Left lung (tissue), 10 donors: Measurements from ENCODE around the gene DNAH8. TPM values are rescaled to one million over a fixed set of nuclear protein-coding genes. Genes with fewer than 3 reads are reported as not detected.
"Not testable (repeated sequence)": the region's sequence is repeated elsewhere in the genome, so short reads cannot be mapped to it uniquely, and the experiment has no call there.

ENCODE experiments used
- ATAC-seq: fragments of 200-7000 bp; cut with Tn5 transposase; one replicate; pipeline ENCODE4 v1.9.1; 2020; ENCODE audit warnings: moderate library complexity
- DNase-seq, 4 donors: peaks; one replicate each; pipeline ENCODE4 v3.0.0-alpha.2; 2013 to 2020
- H3K27ac ChIP-seq, 2 donors: fragments of 200-600 bp; sonication (generic) in 1 of 2; one replicate each; pipeline versions ENCODE4 v1.5.0 to v1.8.0; 2020 to 2021
- H3K27me3 ChIP-seq, 2 donors: fragments of 200-600 bp; sonication (generic) in 1 of 2; one replicate each; pipeline versions ENCODE4 v1.5.0 to v1.8.0; 2020 to 2021
- H3K36me3 ChIP-seq, 2 donors: fragments of 200-600 bp; sonication (generic) in 1 of 2; one replicate each; pipeline versions ENCODE4 v1.5.0 to v1.8.0; 2020 to 2021
- H3K4me1 ChIP-seq, 2 donors: fragments of 200-600 bp; one replicate each; pipeline ENCODE4 v1.8.0; 2021
- H3K4me3 ChIP-seq, 2 donors: fragments of 200-600 bp; sonication (generic) in 1 of 2; one replicate each; pipeline versions ENCODE4 v1.5.0 to v1.8.0; 2020 to 2021; ENCODE audit warnings: mild to moderate bottlenecking in 1 of 2
- H3K9me3 ChIP-seq, 2 donors: fragments of 200-600 bp; sonication (generic) in 1 of 2; one replicate each; pipeline versions ENCODE4 v1.5.0 to v1.8.0; 2020 to 2021
- CTCF ChIP-seq, 2 donors: fragments of 200-600 bp; sonication (generic) in 1 of 2; IDR thresholded peaks; one replicate each; pipeline versions ENCODE4 v1.5.0 to v1.8.0; 2021; ENCODE audit warnings: antibody characterized with exemption in 2 of 2
- intact Hi-C, 2 donors: fragments of 100-400 bp; cut with DNase I; formaldehyde crosslinking; loops; one replicate each; pipeline versions ENCODE4 v1.11.2 to v1.14.2; 2022
- polyA plus RNA-seq, 6 donors: library from polyadenylated mRNA; unstranded; fragments of 120-200 nt; gene quantifications; one replicate each; pipeline ENCODE4 v1.2.1, GENCODE V29; 2013; ENCODE audit not compliant: insufficient read length in 6 of 6
- total RNA-seq, 2 donors: library from RNA; stranded (reverse); fragmentation: NEBNext Ultra II Directional; extraction: Animal tissue kit (Norgen Biotek cat#: 25700); gene quantifications; one replicate each; pipeline ENCODE4 v1.2.1, GENCODE V29; 2021
- donor health status: DM: no; HTN: yes; CAD: no.
- donor health status: DM: no; HTN: no; CAD: no.

DNAH8 gene
- total and polyA plus RNA-seq, 8 donors: 0.03 to 0.34 (median 0.08) TPM

- DNase-seq (no peak), ATAC-seq (no peak)
- H3K4me3 ChIP-seq: no peak overlapping the region
- TF ChIP-seq CTCF (IDR thresholded peaks at IDR 0.05): no peak
- no peaks in the 10 kb centered on the region for H3K4me1 ChIP-seq
- no peak overlapping the region for H3K27ac ChIP-seq
- no peaks in the 10 kb centered on the region for H3K9me3 ChIP-seq
- no peaks in the 10 kb centered on the region for H3K36me3 ChIP-seq
- H3K27me3 ChIP-seq: no peaks in the 10 kb centered on the region
- intact Hi-C loops: no loop called here
These were observed 197.3 kb downstream of the DNAH8 start for GRCh38 chr6:38912378-38912777.

DNA sequence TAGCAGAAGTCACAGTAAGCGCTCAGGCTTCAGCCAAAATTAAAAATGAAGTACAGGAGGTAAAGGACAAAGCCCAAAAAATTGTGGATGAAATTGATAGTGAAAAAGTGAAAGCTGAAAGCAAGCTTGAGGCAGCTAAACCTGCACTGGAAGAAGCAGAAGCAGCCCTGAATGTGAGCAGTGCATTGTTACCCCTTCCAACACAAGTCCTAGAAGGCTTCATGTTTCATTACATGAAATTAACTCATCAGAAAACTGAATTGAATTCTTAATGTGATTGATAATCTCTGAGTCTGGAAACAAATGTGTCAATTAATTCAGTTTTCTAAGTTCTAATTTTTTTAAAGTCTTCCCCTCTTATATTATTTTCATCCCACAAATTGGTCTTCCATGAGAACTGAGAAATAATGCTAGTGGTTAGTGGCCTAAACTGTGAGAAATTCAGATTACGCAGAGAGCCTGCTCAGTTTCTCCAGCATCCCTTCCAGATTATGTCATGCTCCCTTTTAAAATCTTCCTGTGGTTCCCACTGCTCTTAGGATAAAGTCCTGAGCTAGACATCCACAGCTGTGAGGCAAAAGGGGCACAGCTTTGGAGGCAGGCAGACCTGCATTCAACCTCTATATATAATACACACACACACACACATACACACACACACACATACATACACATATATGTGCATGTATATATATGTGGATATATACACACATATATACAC is 200.3 kb downstream of the DNAH8 start:
- TF ChIP-seq CTCF (IDR thresholded peaks at IDR 0.05): no peak
- H3K27ac ChIP-seq: no peak overlapping the region
- DNase-seq (no peak), ATAC-seq (no peak)
- intact Hi-C loops: no loop called here
- H3K4me3 ChIP-seq: no peak overlapping the region
- H3K9me3 ChIP-seq: no peaks in the 10 kb centered on the region
- H3K4me1 ChIP-seq: no peaks in the 10 kb centered on the region
- H3K36me3 ChIP-seq: no peaks in the 10 kb centered on the region
- no peaks in the 10 kb centered on the region for H3K27me3 ChIP-seq

- H3K4me1 ChIP-seq, DNase-seq, H3K27ac ChIP-seq, H3K4me3 ChIP-seq, intact Hi-C loops, H3K27me3 ChIP-seq, H3K36me3 ChIP-seq, H3K9me3 ChIP-seq, ATAC-seq: not testable (repeated sequence)
These were observed 206.4 kb downstream of the DNAH8 start for GRCh38 chr6:38921540-38921939.

DNA sequence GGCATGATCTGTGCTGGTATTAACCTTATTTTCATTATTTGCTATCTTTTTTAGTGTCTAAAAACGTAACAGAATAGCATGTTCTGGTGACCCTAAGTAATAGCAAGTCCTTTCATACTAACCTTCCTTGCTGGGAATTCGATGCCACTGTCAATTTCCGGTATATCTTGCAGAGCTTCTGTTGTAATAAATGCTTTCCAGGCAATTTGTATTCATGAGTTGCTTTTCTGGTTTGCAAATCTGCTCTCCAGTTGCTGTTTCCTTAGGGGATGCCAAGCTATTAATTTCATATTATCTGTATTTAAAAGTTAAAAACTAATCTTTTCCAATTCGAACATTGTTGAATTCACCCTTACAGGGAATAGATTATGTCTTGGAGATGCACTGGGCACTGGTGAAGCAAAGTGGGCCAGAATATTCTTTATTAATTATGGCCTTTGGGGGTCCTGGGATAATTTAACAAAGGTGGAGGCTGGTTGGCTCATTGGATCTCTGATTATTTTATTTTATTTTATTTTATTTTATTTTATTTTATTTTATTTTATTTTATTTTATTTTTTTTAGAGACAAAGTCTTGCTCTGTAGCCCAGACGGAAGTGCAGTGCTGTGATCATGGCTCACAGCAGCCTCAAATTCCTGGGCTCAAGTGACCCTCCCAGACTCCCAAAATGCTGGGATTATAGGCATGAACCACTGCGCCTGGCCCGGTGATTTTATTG is 209.8 kb downstream of the DNAH8 start:
- no peaks in the 10 kb centered on the region for H3K36me3 ChIP-seq
- no peak overlapping the region for H3K27ac ChIP-seq
- TF ChIP-seq CTCF (IDR thresholded peaks at IDR 0.05): no peak
- H3K27me3 ChIP-seq: peaks cover 0 to 9% of the 10 kb centered on the region in 2 donors
- no peaks in the 10 kb centered on the region for H3K9me3 ChIP-seq
- intact Hi-C loops: no loop called here
- DNase-seq: no peak
- H3K4me1 ChIP-seq: no peaks in the 10 kb centered on the region
- no peak for ATAC-seq
- no peak overlapping the region for H3K4me3 ChIP-seq

GRCh38 chr6:38929560-38929959 is 214.4 kb downstream of the DNAH8 start:
- no peak overlapping the region for H3K4me3 ChIP-seq
- no peak for DNase-seq
- no peak overlapping the region for H3K27ac ChIP-seq
- no peak for TF ChIP-seq CTCF (IDR thresholded peaks at IDR 0.05)
- H3K9me3 ChIP-seq: no peaks in the 10 kb centered on the region
- intact Hi-C loops: no loop called here
- peaks cover 0 to 9% of the 10 kb centered on the region in 2 donors for H3K27me3 ChIP-seq
- ATAC-seq: no peak
- H3K36me3 ChIP-seq: no peaks in the 10 kb centered on the region
- no peaks in the 10 kb centered on the region for H3K4me1 ChIP-seq
